Choroid plexus epithelial cell (primary cell): ENCODE results near the gene SARM1.

Experiments used
- DNase-seq: peaks from one replicate; pipeline ENCODE4 v3.0.0-alpha.2; 2010; ENCODE audit warnings: low read depth
- H3K4me3 ChIP-seq: 2 replicates; pipeline ENCODE4 v1.5.1; 2011; ENCODE audit warnings: low read depth, mild to moderate bottlenecking, control low read depth, low read length, moderate library complexity
- CTCF ChIP-seq: conservative IDR thresholded peaks from 2 replicates; pipeline ENCODE4 v1.5.1; 2011; ENCODE audit warnings: low read depth, mild to moderate bottlenecking, control low read depth, inconsistent platforms, low read length, moderate library complexity

Gene SARM1

GRCh38 chr17:28399808-28400207 is 28.3 kb downstream of the SARM1 start:
- H3K4me3 ChIP-seq: no peak overlapping the region
- TF ChIP-seq CTCF: no peak
- DNase-seq: no peak

GRCh38 chr17:28402224-28402630 is 30.7 kb downstream of the SARM1 start:
- TF ChIP-seq CTCF: no peak
- no peak overlapping the region for H3K4me3 ChIP-seq
- no peak for DNase-seq

DNA sequence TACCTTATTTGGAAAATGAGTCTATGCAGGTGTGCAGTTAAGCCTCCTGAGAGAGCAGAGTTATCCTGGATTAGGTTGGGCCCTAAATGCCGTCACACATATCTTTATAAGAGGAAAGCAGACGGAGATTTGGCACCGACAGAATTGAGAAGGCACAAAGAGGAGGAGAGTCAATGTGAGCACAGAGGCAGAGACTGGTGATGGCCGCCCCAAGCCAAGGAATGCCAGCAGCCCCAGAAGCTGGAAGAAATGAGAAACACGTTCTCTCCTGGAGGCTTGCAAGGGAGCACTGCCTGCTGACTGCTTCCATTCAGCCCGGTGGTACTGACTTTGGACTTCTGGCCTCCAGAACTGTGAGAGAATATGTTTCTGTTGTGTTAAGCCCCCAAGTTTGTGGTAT is 31.4 kb downstream of the SARM1 start:
- no peak overlapping the region for H3K4me3 ChIP-seq
- TF ChIP-seq CTCF: no peak
- no peak for DNase-seq

GRCh38 chr17:28404007-28404406 is 32.5 kb downstream of the SARM1 start:
- no peak overlapping the region for H3K4me3 ChIP-seq
- DNase-seq: no peak
- TF ChIP-seq CTCF: no peak

DNA sequence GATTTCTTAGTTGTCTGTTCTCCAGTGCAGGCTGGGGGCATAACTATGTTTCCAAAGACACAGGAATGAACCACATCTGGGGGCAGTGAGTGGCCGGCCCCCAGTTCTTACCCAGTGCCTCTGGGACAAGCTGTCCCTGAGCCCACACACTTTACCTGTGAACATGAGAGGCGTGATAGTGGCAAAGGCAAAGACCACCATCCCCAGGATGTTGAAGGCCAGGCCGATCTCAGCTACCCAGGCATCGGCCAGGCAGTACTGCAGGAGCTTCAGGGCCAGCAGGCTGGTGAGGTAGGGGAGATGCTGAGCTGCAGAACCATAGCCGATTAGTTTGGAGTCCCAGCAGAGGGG is 32.9 kb downstream of the SARM1 start:
- TF ChIP-seq CTCF: no peak
- no peak for DNase-seq
- no peak overlapping the region for H3K4me3 ChIP-seq

DNA sequence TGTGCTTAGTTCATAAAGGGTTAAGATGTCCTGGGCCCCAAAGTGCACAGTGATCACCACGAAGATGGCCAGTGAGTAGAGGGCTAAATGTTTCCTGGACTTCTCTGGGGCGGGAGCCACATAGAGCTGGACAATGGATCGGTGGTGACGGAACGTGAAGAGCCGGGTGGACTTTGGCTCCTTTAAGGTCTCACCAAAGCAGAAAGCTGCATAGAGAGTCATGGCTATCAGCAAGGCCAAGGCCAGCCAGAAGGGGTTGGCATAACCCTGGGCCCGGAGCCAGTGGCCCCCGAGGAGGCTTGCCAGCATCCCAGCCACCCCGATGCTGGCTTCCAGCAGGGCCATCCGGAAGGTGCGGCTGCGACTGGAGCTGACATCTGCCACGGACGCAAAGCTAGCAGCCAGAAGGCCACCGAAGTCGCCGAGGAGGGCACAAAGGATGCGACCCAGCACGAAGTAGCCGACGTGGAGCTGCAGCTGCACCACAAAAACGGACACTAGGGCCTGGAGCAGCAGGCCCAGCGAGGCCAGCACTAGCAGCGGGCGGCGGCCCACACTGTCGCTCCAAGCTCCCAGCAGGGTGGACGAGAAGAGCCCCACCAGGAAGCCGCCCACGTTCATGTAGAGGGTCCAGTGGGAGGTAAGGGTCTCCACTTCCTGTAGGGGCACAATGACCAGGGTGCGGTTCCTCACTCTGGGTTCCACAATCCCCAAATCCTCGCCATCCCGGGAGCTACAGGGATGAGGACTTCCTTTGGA is 33.5 kb downstream of the SARM1 start:
- no peak for DNase-seq
- TF ChIP-seq CTCF: no peak
- H3K4me3 ChIP-seq: peak overlapping the region; percentile 65
